SH-SY5Y (cell line): Measurements from ENCODE around the gene TMEM187.

ENCODE experiments used
- GATA2 ChIP-seq: IDR thresholded peaks from 2 replicates; pipeline ENCODE4 v1.6.1; 2011; ENCODE audit warnings: mild to moderate bottlenecking, low read depth, low read length
- GATA3 ChIP-seq: IDR thresholded peaks from 2 replicates; pipeline ENCODE4 v1.6.1; 2011; ENCODE audit warnings: low read depth, mild to moderate bottlenecking, low read length, moderate library complexity

Gene TMEM187

DNA sequence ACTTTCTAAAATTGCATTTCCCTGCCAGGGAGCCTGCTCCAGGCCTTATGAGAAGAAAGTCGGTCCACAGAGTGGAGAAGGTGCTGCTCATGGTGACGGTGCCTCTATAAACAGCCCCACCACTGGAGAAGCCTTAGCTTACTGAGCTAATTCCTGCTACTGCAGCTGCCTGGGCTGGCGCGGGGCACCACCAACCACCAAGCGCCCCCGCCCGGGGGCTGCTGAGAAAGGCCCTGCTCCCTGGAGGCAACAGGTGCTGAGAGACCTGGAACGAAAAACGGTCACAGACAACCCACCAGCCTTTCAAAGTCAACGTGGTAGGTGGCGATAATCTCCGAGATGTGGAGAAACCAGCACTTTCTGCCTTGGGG is 3.8 kb upstream of the TMEM187 start:
- TF ChIP-seq GATA2 = no peak
- TF ChIP-seq GATA3 = no peak

DNA sequence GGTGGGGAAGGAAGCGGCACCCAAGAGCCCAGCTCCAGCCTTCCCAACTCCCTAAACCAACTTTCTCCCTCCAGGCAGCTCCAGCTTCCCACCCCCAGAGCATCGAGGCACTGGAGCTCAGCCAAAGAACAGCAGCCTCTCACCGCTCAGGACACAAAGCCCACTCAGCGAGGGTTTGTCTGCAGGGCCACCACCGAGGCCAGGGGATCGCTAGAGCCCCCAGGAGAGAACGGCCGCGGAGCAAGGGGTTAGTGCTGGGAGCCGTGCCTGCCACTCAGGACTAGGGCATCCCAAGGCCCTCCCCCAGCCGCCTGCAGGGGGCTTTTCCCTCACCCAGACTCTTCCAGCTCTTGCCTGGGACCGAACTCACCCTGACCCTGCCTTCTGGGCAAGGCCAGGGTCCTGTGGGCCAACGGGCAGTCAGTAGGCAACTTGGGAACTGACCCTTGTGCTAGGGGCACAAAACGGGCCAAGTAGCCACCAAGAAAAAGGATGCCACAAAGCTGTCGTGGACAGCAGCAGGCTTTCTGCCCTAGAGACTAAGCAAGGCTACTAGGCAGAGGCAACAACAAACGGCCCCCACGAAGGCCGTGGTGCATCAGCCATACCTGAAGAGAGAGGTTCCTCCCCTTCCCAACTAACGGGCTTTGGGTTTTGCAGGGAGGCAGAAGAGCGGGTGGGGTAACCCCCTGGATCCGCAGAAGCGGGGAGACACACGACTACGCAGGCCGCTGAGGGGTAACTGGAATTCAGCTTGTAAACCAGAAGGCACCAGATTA is 3.2 kb upstream of the TMEM187 start:
- TF ChIP-seq GATA3 = no peak

DNA sequence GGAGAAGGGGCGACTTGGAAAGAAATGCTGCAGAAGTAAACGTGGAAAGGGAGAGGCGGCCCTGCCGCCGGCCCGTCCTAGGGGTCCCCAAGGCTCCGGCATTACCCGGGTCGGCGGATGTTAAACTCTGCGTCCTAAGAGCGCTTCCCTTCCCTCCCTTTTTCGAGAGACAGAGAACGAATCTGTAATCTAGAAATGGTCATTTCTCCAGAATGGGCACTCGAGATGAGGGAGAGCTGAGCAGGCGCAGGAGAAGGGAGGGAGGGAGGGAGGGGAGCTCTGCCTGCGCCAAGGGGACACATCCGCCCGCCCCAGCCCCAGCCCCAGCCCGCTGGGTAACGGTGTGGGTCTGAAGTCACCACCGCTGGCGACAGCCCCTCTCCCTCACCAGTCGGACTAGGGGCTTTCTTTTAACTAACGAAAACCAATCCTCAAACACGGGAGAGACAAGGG is 2.6 kb upstream of the TMEM187 start:
- TF ChIP-seq GATA3 (no peak), GATA2 (no peak)

DNA sequence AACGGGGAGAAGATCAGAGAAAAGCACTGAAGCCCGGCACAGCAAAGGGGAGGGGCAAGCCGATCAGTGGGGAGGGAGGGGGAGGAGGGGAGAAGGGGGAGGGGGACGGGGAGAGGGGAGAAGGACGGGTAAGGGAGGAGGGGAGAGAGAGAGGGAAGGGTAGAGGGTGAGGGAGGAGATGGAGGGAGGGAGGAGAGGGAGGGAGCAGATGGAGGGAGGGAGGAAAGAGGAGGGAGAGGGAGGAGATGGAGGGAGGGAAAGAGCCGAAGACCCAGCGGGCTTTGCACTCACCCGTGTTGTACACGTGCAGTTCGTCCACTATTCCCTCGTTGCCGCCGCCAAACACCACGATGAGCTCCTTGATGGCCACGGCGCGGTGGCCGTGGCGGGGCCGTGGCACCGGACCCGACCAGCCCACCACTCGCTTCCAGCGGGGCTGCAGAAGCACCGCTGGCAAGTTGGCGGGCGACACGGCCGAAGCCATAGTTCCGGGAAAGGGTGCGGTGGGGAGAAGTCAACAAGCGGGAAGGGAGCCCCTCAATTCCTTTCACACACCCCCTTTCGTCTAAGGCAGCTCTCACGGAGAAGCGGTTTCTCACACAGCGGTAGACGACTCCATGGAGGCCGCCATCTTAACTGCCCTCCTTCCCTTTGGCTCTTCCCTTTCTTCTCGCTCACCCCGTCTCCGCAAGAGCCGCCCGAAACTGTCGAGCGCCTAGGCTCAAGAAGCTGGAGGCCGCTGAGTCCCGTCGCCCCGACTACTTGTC is 2.0 kb upstream of the TMEM187 start:
- TF ChIP-seq GATA2 (no peak), GATA3 (no peak)

DNA sequence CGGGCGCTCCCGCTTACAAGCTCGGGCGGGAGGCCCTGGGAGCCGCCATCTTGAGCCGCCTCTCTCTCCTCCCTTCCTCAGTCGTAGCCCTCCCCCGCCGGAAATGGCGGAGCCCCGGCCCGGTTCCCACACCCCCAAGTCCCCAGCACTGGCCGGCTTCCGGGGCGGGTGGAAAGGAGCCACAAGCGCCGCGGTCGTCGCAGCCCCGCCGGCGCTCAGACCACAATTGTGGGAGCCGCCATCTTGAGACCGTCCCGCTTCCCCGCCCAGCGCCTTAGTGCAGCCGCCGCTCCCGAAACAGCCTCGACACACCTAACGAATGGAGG is 1.5 kb upstream of the TMEM187 start:
- TF ChIP-seq GATA3 (no peak), GATA2 (no peak)

DNA sequence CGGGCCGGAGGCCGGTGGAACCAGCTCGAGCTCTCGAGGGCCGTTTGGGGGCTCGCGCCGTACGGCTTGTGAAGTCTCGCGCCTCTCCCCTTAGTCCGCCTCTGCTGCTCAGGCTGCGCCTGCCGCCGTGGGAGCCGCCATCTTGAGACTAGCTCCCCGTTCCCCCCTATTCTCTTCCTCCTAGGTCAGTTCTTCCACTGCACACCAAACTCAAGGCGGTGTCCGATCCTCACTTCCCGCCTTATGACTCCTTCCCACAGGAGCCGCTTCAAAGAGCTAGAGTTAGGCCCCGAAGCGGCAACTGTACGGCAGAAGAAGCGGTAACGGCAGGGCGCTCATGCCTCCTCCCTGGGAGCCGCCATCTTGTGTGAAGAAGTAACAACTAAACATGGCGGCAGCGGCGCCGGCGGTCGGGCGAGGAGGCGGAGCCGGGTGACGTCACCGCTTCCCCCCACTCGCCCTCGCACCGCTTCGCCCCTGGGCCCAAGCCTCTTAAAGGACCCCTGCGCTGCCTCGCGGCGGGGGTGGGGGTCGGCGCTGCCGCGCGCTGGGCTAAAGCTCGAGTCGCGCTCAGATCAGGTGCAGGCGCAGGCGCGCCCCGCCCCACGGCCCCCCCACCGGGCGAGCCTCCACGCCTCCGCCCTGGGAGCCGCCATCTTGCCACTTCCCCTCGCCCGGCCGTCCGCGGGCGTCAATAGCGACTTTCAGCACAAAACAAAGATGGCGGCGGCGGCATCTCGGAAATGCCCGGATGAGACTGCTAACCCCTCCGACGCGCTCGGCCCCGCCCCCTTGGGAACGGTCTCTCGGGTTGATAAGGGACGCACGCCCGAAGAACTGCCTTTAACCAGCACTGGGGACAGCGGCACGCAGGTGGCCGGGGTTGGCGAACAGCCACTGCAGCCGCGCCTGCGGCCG is 845 bp upstream of the TMEM187 start, which contains the start of gene HCFC1:
Gene HCFC1, minus strand, starts transcription at position 369 of the 918 bp plus-strand sequence. CDS start 978 bp downstream, outside the sequence.
- TF ChIP-seq GATA3 = no peak
- 0 out of 2 replicates have a peak, but pooled peaks have one; percentile 38 for TF ChIP-seq GATA2

DNA sequence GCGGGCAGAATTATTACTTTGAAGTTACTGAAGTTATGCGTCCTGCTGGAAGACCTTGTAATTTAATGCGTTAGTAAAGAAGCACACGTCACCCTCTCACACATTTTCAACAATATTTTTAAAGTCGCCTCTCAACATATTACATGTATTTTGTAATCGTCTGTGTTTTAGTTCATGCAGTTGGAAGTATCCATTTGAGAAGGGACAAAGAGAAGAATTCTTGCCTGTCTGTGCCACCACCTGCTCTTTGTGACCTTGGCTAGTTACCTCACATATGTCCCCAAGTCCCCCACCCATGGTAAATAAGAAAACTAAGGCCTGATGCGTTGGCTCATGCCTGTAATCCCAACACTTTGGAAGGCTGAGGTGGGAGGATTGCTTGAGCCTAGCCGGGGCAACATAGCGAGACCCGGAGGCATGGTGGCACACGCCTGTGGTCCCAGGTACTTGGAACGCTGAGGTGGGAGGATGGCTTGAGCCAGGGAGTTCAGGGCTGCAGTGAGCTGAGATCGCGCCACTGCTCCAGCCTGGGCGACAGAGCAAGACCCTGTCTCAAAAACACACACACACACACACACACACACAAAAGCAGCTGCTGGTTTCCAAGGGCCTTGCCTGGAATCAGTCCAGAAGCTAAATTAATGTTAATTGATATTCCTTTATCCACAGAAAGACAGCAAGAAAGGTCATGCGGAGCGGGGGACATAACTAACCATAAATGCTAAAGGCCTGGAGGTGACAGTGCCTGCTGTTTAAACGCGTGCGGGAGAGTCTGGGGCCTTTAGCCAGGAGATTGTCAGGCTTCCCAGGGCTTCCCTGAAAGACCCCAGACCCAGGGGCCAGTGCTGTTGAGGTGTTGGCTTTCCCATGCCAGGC is 811 bp downstream of the TMEM187 start:
- TF ChIP-seq GATA2 (no peak), GATA3 (no peak)

DNA sequence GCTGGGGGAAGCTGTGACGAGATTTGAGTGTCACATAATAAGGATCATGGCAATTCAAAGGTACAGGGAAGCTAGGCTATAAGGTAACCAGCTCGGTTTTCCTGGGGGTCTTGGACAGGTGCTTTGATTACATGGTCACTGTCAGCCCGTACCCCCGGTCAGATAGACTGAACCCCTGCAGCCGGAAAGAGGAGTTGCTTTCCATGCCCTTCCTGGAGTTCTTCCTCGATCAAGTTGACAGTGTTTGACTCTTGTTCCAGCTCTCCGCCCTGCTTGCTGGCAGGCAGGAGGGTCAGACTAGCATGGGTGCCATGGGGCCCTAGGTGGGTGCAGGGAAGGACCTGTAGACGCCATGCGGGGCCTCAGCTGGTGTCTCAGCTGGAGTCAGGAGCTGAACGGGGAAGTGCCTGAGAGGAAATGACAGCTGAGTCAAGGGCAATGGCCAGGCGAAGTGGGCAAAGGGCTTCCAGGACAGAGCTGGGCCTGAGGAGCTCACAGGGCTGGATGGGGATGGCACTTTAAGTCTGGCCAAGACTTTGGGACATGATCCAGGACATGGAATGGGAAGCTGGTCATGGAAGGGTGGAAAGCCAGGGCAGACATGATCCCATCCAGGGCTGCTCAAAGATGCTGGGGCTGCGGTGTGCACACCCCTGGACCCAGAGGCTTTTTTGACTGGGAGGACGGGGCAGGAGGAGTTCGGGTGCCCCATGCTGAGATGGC is 1.6 kb downstream of the TMEM187 start:
- TF ChIP-seq GATA2 (no peak), GATA3 (no peak)

DNA sequence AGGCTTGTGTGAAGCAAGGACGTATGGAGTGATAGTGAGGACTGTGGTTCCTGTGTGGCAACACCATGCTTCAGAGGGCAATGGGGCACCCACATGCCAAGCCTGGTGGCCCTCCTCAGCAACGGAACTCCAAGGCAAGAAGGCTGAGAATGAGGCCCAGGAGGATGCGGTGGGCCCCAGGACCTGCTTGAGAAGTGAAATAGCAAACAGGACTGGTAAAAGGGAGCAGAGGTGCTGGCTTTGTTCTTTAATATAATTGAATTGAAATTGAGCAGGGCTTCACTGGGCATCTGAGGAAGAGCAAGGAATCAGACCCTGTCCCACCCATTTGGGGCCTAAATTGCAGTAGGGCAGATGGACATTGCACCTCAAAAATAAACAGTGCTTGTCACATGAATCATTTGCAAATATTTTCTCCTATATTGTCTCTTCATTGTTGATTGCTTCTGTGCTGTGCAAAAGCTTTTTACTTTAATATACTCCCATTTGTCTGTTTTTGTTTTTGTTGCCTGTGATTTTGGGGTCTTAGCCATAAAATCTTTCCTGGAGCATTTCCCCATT is 2.3 kb downstream of the TMEM187 start:
- TF ChIP-seq GATA2 = no peak
- no peak for TF ChIP-seq GATA3

DNA sequence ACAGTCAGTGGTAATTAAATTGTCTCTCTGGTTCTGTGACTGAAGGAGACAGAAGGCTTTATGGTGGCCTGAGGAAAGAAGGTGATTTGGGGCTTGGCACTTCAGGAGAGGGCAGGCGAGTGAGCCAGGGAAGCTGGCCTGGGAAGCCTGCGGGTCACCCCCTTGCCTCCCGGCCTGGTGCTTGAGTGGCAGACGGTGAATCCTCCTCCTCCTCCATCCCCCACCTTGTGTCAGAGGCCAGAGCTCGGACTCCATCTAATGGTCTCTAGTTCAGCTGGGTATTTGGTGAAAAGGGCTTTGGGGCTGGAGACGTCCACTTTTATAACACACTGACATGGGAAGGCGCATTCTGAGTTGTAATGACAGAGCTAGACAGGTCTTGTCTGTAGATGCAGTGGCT is 8.7 kb downstream of the TMEM187 start:
- no peak for TF ChIP-seq GATA3
- TF ChIP-seq GATA2 = no peak

DNA sequence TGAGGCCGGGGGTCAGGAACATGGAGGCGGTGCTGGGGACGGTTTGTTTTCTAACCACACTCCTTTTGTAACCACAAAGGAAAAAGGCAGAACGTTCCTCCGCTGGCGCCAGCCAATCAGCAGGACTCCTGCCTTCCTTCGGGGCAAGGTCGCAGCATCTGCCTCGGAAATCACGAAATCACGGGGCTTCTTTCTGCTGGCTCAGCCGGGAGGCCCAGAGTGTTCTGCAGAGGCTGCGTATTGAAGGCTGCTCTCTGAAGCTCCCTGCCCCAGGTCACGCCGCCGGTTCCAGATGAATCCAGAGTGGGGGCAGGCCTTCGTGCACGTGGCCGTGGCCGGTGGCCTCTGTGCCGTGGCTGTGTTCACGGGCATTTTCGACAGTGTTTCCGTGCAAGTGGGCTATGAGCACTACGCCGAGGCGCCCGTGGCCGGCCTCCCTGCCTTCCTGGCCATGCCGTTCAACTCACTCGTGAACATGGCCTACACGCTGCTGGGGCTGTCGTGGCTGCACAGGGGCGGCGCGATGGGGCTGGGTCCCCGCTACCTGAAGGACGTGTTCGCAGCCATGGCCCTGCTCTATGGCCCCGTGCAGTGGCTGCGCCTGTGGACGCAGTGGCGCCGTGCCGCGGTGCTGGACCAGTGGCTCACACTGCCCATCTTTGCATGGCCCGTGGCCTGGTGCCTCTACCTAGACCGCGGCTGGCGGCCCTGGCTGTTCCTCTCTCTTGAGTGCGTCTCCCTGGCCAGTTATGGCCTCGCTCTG is 9.4 kb downstream of the TMEM187 start:
- no peak for TF ChIP-seq GATA2

DNA sequence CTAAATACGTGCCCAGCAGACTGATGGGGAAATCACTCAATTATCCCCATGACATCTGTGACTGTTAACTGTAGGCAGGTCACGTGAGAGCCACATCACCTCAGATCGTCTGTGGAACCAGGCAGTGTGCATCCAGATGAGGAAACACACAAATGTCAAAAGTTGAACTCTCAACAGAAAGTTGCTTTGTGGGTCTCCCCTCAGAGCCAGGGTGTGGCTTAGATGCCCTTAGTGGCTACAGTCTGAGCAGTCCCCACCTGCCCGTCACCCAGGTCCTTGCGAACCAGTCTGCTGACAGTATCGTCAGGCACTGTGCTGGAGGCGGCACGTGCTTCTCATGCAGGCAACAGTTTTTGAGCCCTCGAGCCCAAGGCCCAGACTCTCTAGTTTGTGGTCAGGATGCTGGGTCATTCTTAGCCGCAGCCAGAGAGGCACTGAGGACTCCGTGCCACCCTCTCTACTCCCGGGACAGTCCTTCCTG is 10.8 kb downstream of the TMEM187 start:
- TF ChIP-seq GATA3 (no peak), GATA2 (no peak)
